Measurements from ENCODE around the gene DENND1A.
A peak's percentile ranks its signal among the peaks of the same experiment; 100 is the strongest.

The DENND1A gene

GRCh38 chr9:123967323-123967722 is 37.4 kb upstream of the DENND1A start:
- H3K27me3 ChIP-seq (ENCODE audit: control insufficient read depth in 3 of 3, insufficient read depth in 3 of 3, low read depth in 1 of 3, low read length in 3 of 3) = peaks cover 0 to 24% (median 0%) of the 10 kb centered on the region in 3 experiments
- H3K18ac ChIP-seq (ENCODE audit: low read length) = no peak overlapping the region

DNA sequence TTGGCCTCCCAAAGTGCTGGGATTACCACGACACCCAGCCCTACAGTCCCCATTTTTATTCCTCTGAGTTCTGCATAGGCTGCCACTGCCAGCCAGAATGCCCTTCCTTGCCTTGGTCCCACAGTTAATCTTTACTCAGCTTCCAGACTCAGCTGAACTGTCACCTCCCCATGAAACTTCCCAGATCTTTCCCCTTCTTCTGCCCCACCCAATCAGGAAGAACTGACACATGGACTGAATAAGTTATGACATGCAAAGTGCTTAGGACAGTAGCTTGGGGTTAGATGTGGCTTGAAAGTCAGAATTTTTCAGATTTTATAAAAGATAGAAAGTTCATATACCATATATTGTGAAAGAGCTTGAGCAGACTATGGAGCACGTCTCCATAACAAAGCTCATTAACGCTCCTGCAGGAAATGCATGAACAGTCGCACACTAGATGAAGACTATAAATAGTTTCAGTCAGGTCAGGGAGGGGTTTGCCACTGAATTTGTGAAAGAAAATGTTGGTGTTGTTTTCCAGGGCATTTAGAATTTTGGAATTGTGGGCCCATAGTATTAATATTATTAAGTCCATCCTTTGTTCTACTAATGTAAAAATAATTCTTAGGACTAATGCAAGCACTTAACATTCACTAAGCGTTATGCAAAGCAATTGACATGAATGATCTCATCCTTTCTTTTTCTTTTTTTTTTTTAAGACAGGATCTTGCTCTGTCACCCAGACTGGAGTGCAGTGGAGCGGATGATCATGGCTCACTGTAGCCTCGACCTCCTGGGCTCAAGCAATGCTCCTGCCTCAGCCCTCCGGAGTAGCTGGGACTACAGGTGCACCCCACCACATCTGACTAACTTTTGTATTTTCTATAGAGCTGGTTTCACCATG is 36.1 kb upstream of the DENND1A start:
- Histone ChIP-seq H2AFZ (ENCODE audit: low read length) (no peak overlapping the region), H2AK5ac (ENCODE audit: low read depth, low read length) (no peak overlapping the region), H2BK15ac (ENCODE audit: low read length) (no peak overlapping the region), H4K8ac (ENCODE audit: low read depth, low read length) (no peak overlapping the region), H3K27me3 (ENCODE audit: control insufficient read depth in 3 of 3, insufficient read depth in 3 of 3, low read depth in 1 of 3, low read length in 3 of 3) (peaks cover 0 to 34% (median 0%) of the 10 kb centered on the region in 3 experiments), H3K9me3 (replicated peaks in 1 of 2; ENCODE audit: control insufficient read depth in 2 of 2, insufficient read depth in 1 of 2, low read depth in 1 of 2, low read length in 2 of 2) (no peaks in the 10 kb centered on the region), H2BK12ac (ENCODE audit: low read length) (no peak overlapping the region), H3K4me1 (ENCODE audit: control insufficient read depth in 2 of 2, insufficient read depth in 1 of 2, low read depth in 1 of 2, low read length in 2 of 2) (no peaks in the 10 kb centered on the region), H3K14ac (ENCODE audit: low read length) (no peak overlapping the region), H3K4ac (ENCODE audit: low read length) (no peak overlapping the region), H3K9ac (ENCODE audit: low read depth, low read length, poor library complexity) (no peak overlapping the region), H3K79me1 (ENCODE audit: low read depth, low read length) (no peaks in the 10 kb centered on the region), H3K27ac (replicated peaks; ENCODE audit: low read length) (no peak overlapping the region), H3K23ac (ENCODE audit: low read depth, low read length, poor library complexity) (no peak overlapping the region), H2BK120ac (ENCODE audit: low read depth, low read length) (no peak overlapping the region), H4K91ac (ENCODE audit: low read depth, low read length, poor library complexity) (no peak overlapping the region), H3K4me2 (ENCODE audit: insufficient read depth, low read length, poor library complexity, severe bottlenecking) (no peak overlapping the region), H3K4me3 (ENCODE audit: low read length in 2 of 2) (no peak overlapping the region), H3K18ac (ENCODE audit: low read length) (no peak overlapping the region), H2BK5ac (ENCODE audit: low read length) (no peak overlapping the region), H3K36me3 (replicated peaks in 1 of 2; ENCODE audit: control insufficient read depth in 2 of 2, insufficient read depth in 2 of 2, low read length in 2 of 2) (no peaks in the 10 kb centered on the region)
- no peak for DNase-seq (ENCODE audit: low spot score)
- WGBS, 2 donors (ENCODE audit: extremely low coverage in 2 of 2, insufficient read length in 2 of 2, insufficient replicate concordance in 1 of 2) = no CpG with 5 or more reads among the region's 8 CpGs

More at GRCh38 chr9:123967323-123967722, 37.4 kb upstream of the DENND1A start:
- Histone ChIP-seq H3K4me1 (ENCODE audit: control insufficient read depth in 2 of 2, insufficient read depth in 1 of 2, low read depth in 1 of 2, low read length in 2 of 2) (no peaks in the 10 kb centered on the region), H4K8ac (ENCODE audit: low read depth, low read length) (no peak overlapping the region), H3K36me3 (replicated peaks in 1 of 2; ENCODE audit: control insufficient read depth in 2 of 2, insufficient read depth in 2 of 2, low read length in 2 of 2) (peaks cover 0 to 2% of the 10 kb centered on the region in 2 donors), H2AK5ac (ENCODE audit: low read depth, low read length) (no peak overlapping the region), H3K79me1 (ENCODE audit: low read depth, low read length) (no peaks in the 10 kb centered on the region), H4K91ac (ENCODE audit: low read depth, low read length, poor library complexity) (no peak overlapping the region), H3K23ac (ENCODE audit: low read depth, low read length, poor library complexity) (no peak overlapping the region), H2BK5ac (ENCODE audit: low read length) (no peak overlapping the region), H3K4me2 (ENCODE audit: insufficient read depth, low read length, poor library complexity, severe bottlenecking) (no peak overlapping the region), H2AFZ (ENCODE audit: low read length) (no peak overlapping the region), H3K9ac (ENCODE audit: low read depth, low read length, poor library complexity) (no peak overlapping the region), H2BK15ac (ENCODE audit: low read length) (no peak overlapping the region), H2BK12ac (ENCODE audit: low read length) (no peak overlapping the region), H3K4me3 (ENCODE audit: low read length in 2 of 2) (no peak overlapping the region), H3K9me3 (replicated peaks in 1 of 2; ENCODE audit: control insufficient read depth in 2 of 2, insufficient read depth in 1 of 2, low read depth in 1 of 2, low read length in 2 of 2) (peaks cover 0 to 6% of the 10 kb centered on the region in 2 donors), H2BK120ac (ENCODE audit: low read depth, low read length) (no peak overlapping the region), H3K14ac (ENCODE audit: low read length) (no peak overlapping the region), H3K4ac (ENCODE audit: low read length) (no peak overlapping the region), H3K27ac (replicated peaks; ENCODE audit: low read length) (no peak overlapping the region)
- no peak for DNase-seq (ENCODE audit: low spot score)

GRCh38 chr9:123964761-123965160 is 34.8 kb upstream of the DENND1A start:
- Histone ChIP-seq H3K4me2 (ENCODE audit: insufficient read depth, low read length, poor library complexity, severe bottlenecking) (no peak overlapping the region), H2BK12ac (ENCODE audit: low read length) (peak overlapping the region; percentile 76), H3K36me3 (replicated peaks in 1 of 2; ENCODE audit: control insufficient read depth in 2 of 2, insufficient read depth in 2 of 2, low read length in 2 of 2) (no peaks in the 10 kb centered on the region), H2BK5ac (ENCODE audit: low read length) (no peak overlapping the region), H3K18ac (ENCODE audit: low read length) (peak overlapping the region; percentile 79), H3K4ac (ENCODE audit: low read length) (no peak overlapping the region), H2AK5ac (ENCODE audit: low read depth, low read length) (peak overlapping the region; percentile 11), H3K9ac (ENCODE audit: low read depth, low read length, poor library complexity) (no peak overlapping the region), H3K79me1 (ENCODE audit: low read depth, low read length) (no peaks in the 10 kb centered on the region), H2BK15ac (ENCODE audit: low read length) (no peak overlapping the region), H3K9me3 (replicated peaks in 1 of 2; ENCODE audit: control insufficient read depth in 2 of 2, insufficient read depth in 1 of 2, low read depth in 1 of 2, low read length in 2 of 2) (no peaks in the 10 kb centered on the region), H3K23ac (ENCODE audit: low read depth, low read length, poor library complexity) (no peak overlapping the region), H2BK120ac (ENCODE audit: low read depth, low read length) (peak overlapping the region; percentile 57), H4K8ac (ENCODE audit: low read depth, low read length) (no peak overlapping the region), H4K91ac (ENCODE audit: low read depth, low read length, poor library complexity) (no peak overlapping the region), H2AFZ (ENCODE audit: low read length) (no peak overlapping the region), H3K4me3 (ENCODE audit: low read length in 2 of 2) (no peak overlapping the region), H3K27me3 (ENCODE audit: control insufficient read depth in 3 of 3, insufficient read depth in 3 of 3, low read depth in 1 of 3, low read length in 3 of 3) (peaks cover 0 to 38% (median 0%) of the 10 kb centered on the region in 3 experiments), H3K27ac (replicated peaks; ENCODE audit: low read length) (no peak overlapping the region), H3K4me1 (ENCODE audit: control insufficient read depth in 2 of 2, insufficient read depth in 1 of 2, low read depth in 1 of 2, low read length in 2 of 2) (no peaks in the 10 kb centered on the region), H3K14ac (ENCODE audit: low read length) (no peak overlapping the region)
- no peak for DNase-seq (ENCODE audit: low spot score)
- no CpG with 5 or more reads among the region's 12 CpGs for WGBS, 2 donors (ENCODE audit: extremely low coverage in 2 of 2, insufficient read length in 2 of 2, insufficient replicate concordance in 1 of 2)

GRCh38 chr9:123960965-123961364 is 31.0 kb upstream of the DENND1A start:
- DNase-seq (ENCODE audit: low spot score) = no peak

More at GRCh38 chr9:123960965-123961364, 31.0 kb upstream of the DENND1A start:
- Histone ChIP-seq H3K4ac (ENCODE audit: low read length) (no peak overlapping the region), H3K4me3 (ENCODE audit: low read length in 2 of 2) (no peak overlapping the region), H2AK5ac (ENCODE audit: low read depth, low read length) (no peak overlapping the region), H3K36me3 (replicated peaks in 1 of 2; ENCODE audit: control insufficient read depth in 2 of 2, insufficient read depth in 2 of 2, low read length in 2 of 2) (no peaks in the 10 kb centered on the region), H3K4me2 (ENCODE audit: insufficient read depth, low read length, poor library complexity, severe bottlenecking) (no peak overlapping the region), H2BK5ac (ENCODE audit: low read length) (no peak overlapping the region), H4K91ac (ENCODE audit: low read depth, low read length, poor library complexity) (no peak overlapping the region), H2BK15ac (ENCODE audit: low read length) (no peak overlapping the region), H3K9ac (ENCODE audit: low read depth, low read length, poor library complexity) (no peak overlapping the region), H3K14ac (ENCODE audit: low read length) (no peak overlapping the region), H3K27me3 (ENCODE audit: control insufficient read depth in 3 of 3, insufficient read depth in 3 of 3, low read depth in 1 of 3, low read length in 3 of 3) (peaks cover 0 to 40% (median 0%) of the 10 kb centered on the region in 3 experiments), H3K23ac (ENCODE audit: low read depth, low read length, poor library complexity) (no peak overlapping the region), H4K8ac (ENCODE audit: low read depth, low read length) (no peak overlapping the region), H2BK12ac (ENCODE audit: low read length) (no peak overlapping the region), H2AFZ (ENCODE audit: low read length) (no peak overlapping the region), H3K9me3 (replicated peaks in 1 of 2; ENCODE audit: control insufficient read depth in 2 of 2, insufficient read depth in 1 of 2, low read depth in 1 of 2, low read length in 2 of 2) (no peaks in the 10 kb centered on the region), H2BK120ac (ENCODE audit: low read depth, low read length) (no peak overlapping the region), H3K79me1 (ENCODE audit: low read depth, low read length) (no peaks in the 10 kb centered on the region), H3K27ac (replicated peaks; ENCODE audit: low read length) (no peak overlapping the region), H3K4me1 (ENCODE audit: control insufficient read depth in 2 of 2, insufficient read depth in 1 of 2, low read depth in 1 of 2, low read length in 2 of 2) (no peaks in the 10 kb centered on the region), H3K18ac (ENCODE audit: low read length) (no peak overlapping the region)
- WGBS, 2 donors (ENCODE audit: extremely low coverage in 2 of 2, insufficient read length in 2 of 2, insufficient replicate concordance in 1 of 2) = no CpG with 5 or more reads among the region's 6 CpGs

Data from neuronal stem cell (in vitro differentiated cells).